Ascending aorta (tissue), 2 donors: ENCODE results near the gene ADAMTS16. TPM values are rescaled to one million over a fixed set of nuclear protein-coding genes. Genes with fewer than 3 reads are reported as not detected.

Source experiments
- DNase-seq, 2 donors: peaks; one replicate each; pipeline ENCODE4 v3.0.0-alpha.2; 2019; ENCODE audit warnings: low spot score in 2 of 2
- H3K27ac ChIP-seq, 2 donors: fragments of 200-600 bp; sonication (generic); one replicate each; pipeline ENCODE4 v1.5.1; 2016 to 2017; ENCODE audit warnings: mild to moderate bottlenecking in 1 of 2
- H3K27me3 ChIP-seq: fragments of 200-600 bp; sonication (generic); one replicate; pipeline ENCODE4 v1.5.1; 2017
- H3K36me3 ChIP-seq, 2 donors: fragments of 200-600 bp; sonication (generic); one replicate each; pipeline ENCODE4 v1.5.1; 2016
- H3K4me1 ChIP-seq, 2 donors: fragments of 200-600 bp; sonication (generic); one replicate each; pipeline ENCODE4 v1.5.1; 2016 to 2017; ENCODE audit warnings: mild to moderate bottlenecking in 1 of 2
- H3K4me3 ChIP-seq, 2 donors: fragments of 200-600 bp; sonication (generic); one replicate each; pipeline ENCODE4 v1.5.1; 2016 to 2017; ENCODE audit warnings: mild to moderate bottlenecking in 1 of 2
- H3K9me3 ChIP-seq, 2 donors: fragments of 200-600 bp; sonication (generic); one replicate each; pipeline ENCODE4 v1.5.1; 2016
- CTCF ChIP-seq, 3 experiments: fragments of 200-600 bp in 2 of 3; fragments of 450-650 bp in 1 of 3; sonication (generic) in 2 of 3; IDR thresholded peaks; one replicate each; pipeline ENCODE4 v1.5.1; 2016 to 2019; ENCODE audit warnings: antibody characterized with exemption in 3 of 3, mild to moderate bottlenecking in 1 of 3, moderate library complexity in 1 of 3
- intact Hi-C: fragments of 100-400 bp; cut with DNase I; formaldehyde crosslinking; loops from one replicate; pipeline ENCODE4 v1.15.1; 2023
- total RNA-seq: library from RNA; depleted of rRNA; stranded (reverse); fragments of >200 nt; gene quantifications from one replicate; pipeline ENCODE4 v1.1.0, GENCODE V29; 2016

The ADAMTS16 gene
- total RNA-seq, 1 donor from 2014 or later: 1.6 TPM

GRCh38 chr5:5317976-5318375 lies 177.8 kb downstream of the ADAMTS16 start:
- no peak overlapping the region for H3K4me3 ChIP-seq
- no peaks in the 10 kb centered on the region for H3K4me1 ChIP-seq
- no peak for DNase-seq
- H3K27me3 ChIP-seq: no peaks in the 10 kb centered on the region
- H3K36me3 ChIP-seq: no peaks in the 10 kb centered on the region
- TF ChIP-seq CTCF (IDR thresholded peaks at IDR 0.05): no peak
- H3K27ac ChIP-seq: no peak overlapping the region
- intact Hi-C loops: no loop called here
- peaks cover 0 to 15% of the 10 kb centered on the region in 2 donors for H3K9me3 ChIP-seq

GRCh38 chr5:5318426-5319190 lies 178.5 kb downstream of the ADAMTS16 start:
- no peak overlapping the region for H3K27ac ChIP-seq
- no peak for DNase-seq
- no peaks in the 10 kb centered on the region for H3K27me3 ChIP-seq
- no peak for TF ChIP-seq CTCF (IDR thresholded peaks at IDR 0.05)
- no peaks in the 10 kb centered on the region for H3K4me1 ChIP-seq
- H3K9me3 ChIP-seq: peaks cover 0 to 15% of the 10 kb centered on the region in 2 donors
- no peak overlapping the region for H3K4me3 ChIP-seq
- H3K36me3 ChIP-seq: no peaks in the 10 kb centered on the region
- intact Hi-C loops: no loop called here

GRCh38 chr5:5320062-5320805 lies 180.1 kb downstream of the ADAMTS16 start:
- H3K4me1 ChIP-seq: no peaks in the 10 kb centered on the region
- H3K4me3 ChIP-seq: no peak overlapping the region
- no peak overlapping the region for H3K27ac ChIP-seq
- DNase-seq: no peak
- intact Hi-C loops: no loop called here
- no peaks in the 10 kb centered on the region for H3K36me3 ChIP-seq
- no peaks in the 10 kb centered on the region for H3K27me3 ChIP-seq
- H3K9me3 ChIP-seq: peaks cover 0 to 15% of the 10 kb centered on the region in 2 donors
- TF ChIP-seq CTCF (IDR thresholded peaks at IDR 0.05): no peak

- DNase-seq: no peak
- no peak for TF ChIP-seq CTCF (IDR thresholded peaks at IDR 0.05)
- H3K4me3 ChIP-seq: no peak overlapping the region
- intact Hi-C loops: no loop called here
- no peak overlapping the region for H3K27ac ChIP-seq
- no peaks in the 10 kb centered on the region for H3K36me3 ChIP-seq
- no peaks in the 10 kb centered on the region for H3K4me1 ChIP-seq
- H3K9me3 ChIP-seq: peaks cover 0 to 15% of the 10 kb centered on the region in 2 donors
- no peaks in the 10 kb centered on the region for H3K27me3 ChIP-seq
These were observed 181.0 kb downstream of the ADAMTS16 start for GRCh38 chr5:5321137-5321536.

- no peaks in the 10 kb centered on the region for H3K4me1 ChIP-seq
- intact Hi-C loops: no loop called here
- no peaks in the 10 kb centered on the region for H3K36me3 ChIP-seq
- peaks cover 0 to 15% of the 10 kb centered on the region in 2 donors for H3K9me3 ChIP-seq
- no peak for DNase-seq
- H3K4me3 ChIP-seq: no peak overlapping the region
- H3K27ac ChIP-seq: no peak overlapping the region
- H3K27me3 ChIP-seq: no peaks in the 10 kb centered on the region
- TF ChIP-seq CTCF (IDR thresholded peaks at IDR 0.05): no peak
These were observed 183.4 kb downstream of the ADAMTS16 start for GRCh38 chr5:5323551-5323950.
